GM12801 (cell line): ENCODE results near the gene ATP10A.

Source experiments
- TF ChIP-seq, protein P1 (sequence below): IDR thresholded peaks from one replicate; pipeline ENCODE4 v1.5.1; 2011; ENCODE audit warnings: control low read depth; ENCODE audit not compliant: insufficient read length; ENCODE audit errors: extremely low read depth

The ATP10A gene

DNA sequence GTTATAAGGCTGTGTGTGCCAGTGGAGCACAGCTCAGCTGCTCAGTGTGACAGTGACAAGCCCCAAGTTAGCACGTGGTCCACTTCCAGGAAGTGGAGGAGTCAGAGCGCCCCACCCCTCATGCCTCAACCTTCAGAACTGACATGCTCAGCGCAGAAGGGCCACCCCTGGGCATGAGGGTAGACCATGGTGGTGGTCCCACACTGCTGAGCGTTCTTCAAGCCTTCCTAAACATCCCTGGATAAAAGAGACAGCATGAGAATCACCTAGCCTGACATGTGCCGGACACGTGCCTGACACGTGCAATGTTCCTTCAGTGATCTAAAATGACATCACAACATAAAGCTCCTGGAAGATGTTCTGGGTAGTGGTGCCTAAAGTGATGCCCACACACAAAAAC, 16.8 kb downstream of the ATP10A start:
- TF ChIP-seq, protein P1, sequence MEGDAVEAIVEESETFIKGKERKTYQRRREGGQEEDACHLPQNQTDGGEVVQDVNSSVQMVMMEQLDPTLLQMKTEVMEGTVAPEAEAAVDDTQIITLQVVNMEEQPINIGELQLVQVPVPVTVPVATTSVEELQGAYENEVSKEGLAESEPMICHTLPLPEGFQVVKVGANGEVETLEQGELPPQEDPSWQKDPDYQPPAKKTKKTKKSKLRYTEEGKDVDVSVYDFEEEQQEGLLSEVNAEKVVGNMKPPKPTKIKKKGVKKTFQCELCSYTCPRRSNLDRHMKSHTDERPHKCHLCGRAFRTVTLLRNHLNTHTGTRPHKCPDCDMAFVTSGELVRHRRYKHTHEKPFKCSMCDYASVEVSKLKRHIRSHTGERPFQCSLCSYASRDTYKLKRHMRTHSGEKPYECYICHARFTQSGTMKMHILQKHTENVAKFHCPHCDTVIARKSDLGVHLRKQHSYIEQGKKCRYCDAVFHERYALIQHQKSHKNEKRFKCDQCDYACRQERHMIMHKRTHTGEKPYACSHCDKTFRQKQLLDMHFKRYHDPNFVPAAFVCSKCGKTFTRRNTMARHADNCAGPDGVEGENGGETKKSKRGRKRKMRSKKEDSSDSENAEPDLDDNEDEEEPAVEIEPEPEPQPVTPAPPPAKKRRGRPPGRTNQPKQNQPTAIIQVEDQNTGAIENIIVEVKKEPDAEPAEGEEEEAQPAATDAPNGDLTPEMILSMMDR, result no peak

DNA sequence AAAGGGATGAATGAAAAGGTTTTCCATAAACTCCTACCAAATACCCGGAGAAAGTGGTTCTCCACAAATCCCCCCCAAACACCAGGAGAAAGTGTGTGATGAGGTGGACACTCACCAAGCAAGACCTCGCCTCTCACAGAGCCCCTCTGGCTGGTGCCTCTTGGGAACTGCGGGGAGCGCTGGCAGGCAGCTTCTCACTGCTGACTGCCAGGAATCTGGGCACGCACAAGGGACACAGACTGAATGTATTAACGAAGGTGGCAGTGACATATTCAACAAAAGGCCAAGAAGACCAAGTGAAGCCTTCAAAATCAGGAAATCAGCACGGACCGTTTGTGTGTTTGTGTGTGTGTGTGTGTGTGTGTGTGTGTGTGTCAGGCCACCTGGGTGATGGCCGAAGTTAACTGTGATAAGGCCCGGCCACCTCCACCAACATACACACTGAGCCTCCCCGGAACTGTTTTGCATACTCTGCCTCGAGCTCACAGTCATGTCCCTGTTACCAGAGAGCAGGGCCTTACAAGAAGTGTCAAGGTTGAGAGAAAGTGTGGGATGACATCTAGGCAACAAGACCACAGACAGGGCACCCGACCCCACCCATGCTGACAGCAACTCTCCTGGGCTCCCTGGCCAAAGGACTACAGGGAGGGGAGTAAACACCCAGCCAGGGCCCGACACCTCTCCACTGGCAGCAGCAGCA, 18.0 kb downstream of the ATP10A start:
- TF ChIP-seq, protein P1, result no peak

DNA sequence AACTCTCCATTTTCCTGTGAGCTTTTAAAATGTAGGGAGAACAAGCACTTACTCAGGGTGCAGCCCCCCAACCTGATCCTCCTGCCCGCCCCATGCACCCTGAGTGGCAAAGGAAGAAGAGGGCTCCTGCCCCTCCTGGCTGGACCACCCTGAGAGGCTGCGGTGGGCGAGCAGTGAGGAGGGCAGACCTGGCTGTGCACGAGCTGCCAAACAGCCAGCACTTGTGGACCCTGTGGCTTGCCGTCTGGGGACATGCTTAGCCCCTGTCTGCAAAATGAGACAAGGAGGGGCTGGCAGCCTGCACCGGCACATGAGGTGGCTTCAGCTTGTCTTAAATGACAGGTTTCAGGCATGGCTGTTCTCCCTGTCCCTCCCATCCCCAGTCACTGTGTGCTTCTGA, 18.6 kb downstream of the ATP10A start:
- TF ChIP-seq, protein P1, result no peak

DNA sequence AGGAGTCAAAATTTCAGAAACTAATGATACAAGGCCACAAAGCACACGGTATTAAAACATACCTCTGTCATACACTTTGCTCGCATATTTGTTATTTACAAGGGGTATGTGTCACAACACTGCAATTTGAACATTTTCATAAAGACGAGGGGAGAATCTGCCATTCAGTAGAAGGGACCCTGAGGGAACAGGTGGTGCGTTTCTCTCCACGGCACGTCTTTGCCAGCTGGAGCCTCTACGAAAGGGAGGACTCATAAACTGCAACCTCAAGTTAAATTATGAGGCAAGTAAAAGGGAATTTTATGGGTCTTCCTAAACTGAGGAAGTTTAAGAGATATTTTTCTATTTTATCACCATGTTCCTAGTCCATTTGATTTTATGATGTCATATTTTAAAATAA, 19.1 kb downstream of the ATP10A start:
- TF ChIP-seq, protein P1, result no peak

DNA sequence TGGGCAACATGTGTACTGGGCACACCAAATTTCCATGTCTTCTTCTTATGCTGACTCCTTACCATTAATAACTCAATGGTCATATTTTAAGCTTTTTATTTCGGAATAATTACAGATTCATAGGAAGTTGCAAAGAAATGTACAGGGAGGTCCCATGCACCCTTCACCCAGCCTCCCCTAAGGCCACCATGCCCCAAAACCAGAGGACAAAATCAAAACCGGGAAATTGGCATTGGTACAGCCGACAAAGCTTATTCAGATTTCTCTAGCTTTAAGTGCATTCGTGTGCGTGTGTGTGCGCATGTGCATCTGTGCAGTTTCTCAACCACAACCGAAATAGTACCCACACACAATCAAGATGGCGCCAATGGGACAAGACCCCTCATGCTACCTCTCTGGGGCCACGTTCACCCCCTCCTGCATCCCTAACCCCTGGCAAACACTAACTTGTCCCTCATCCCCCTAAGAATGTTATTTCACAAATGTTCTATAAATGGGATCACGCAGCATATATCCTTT, 23.4 kb downstream of the ATP10A start:
- TF ChIP-seq, protein P1, result no peak

DNA sequence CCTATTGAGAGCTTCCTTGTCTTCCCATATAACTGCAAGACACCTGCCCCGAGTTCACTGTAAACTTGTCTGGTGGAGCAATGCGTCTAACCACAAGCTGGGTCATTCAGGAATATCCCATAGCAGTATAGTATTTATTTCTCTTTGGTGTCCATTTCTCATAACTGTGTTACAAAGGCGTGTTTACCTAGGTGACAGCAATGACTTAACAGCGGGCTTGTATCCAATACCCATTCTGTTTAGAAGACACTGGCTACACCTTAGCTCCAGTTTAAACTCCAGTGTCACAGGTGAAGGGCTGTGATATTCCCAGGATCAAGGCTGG, 24.3 kb downstream of the ATP10A start:
- TF ChIP-seq, protein P1, result no peak

DNA sequence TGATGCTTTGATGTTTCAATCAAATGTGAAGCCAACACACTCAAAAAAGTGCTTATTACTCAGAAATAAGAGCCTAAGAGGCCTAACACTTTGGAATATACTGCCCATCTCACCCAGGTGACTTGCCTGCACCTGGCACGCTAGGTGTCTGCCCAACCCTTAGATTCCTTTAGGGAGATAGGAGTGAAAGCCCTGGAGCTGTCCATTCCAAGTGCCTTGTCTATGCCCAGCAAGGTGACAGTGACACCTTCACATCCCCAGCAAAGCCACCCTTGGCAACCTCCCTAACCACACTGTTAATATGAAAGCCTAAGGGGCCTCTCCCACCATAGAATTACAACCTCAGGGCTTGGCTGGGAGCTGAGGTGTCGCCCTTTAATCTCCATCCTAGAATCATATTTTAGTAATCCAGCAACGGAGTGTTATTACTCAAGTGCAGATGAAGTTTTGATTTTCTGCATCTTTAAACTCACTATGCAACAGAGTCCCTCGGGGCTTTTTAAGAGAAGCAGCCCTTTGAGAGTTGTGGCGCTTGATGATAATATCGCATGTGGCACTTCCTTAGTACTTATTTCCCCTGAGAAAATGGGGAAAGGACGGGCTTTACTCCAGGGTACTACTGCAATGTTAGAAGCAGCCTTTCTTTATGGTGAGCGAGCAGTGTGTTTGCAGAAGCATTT, 24.8 kb downstream of the ATP10A start:
- TF ChIP-seq, protein P1, result no peak
